Kidney capillary endothelial cell (primary cell): ENCODE results near the gene KXD1.
"Not testable (repeated sequence)": the region's sequence is repeated elsewhere in the genome, so short reads cannot be mapped to it uniquely, and the experiment has no call there.

Experiments
- DNase-seq: peaks from one replicate; pipeline ENCODE4 v3.0.0-alpha.2; 2018; ENCODE audit warnings: low spot score

Gene KXD1

DNA sequence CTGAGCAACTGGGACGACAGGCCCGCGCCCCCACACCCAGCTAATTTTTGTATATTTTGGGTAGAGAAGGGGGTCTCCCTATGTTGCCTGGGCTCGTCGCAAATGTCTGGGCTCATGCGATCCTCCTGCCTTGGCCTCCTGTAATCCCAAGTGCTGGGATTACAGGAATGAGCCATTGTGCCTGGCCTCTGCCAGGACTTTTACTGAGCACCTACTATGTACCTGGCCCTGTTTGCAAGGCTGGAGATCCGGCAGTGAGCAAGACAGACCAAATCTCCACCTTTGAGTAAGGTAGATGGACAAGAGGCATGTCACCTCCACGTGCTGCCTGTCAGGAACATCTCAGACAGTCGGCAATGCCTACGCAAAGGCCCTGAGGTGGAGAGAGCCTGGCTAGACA is 21.2 kb upstream of the KXD1 start:
- DNase-seq: no peak

- DNase-seq: no peak
Observed at GRCh38 chr19:18537431-18537830, 20.2 kb upstream of the KXD1 start.

GRCh38 chr19:18538115-18538514 is 19.6 kb upstream of the KXD1 start:
- DNase-seq: no peak

- DNase-seq: no peak
Observed at GRCh38 chr19:18539372-18539771, 18.3 kb upstream of the KXD1 start.

- not testable (repeated sequence) for DNase-seq
Observed at GRCh38 chr19:18540200-18540599, 17.5 kb upstream of the KXD1 start.

- DNase-seq: no peak
Observed at GRCh38 chr19:18541258-18541991, 16.2 kb upstream of the KXD1 start.

GRCh38 chr19:18541992-18542940 is 15.4 kb upstream of the KXD1 start:
- no peak for DNase-seq

GRCh38 chr19:18542941-18543813 is 14.5 kb upstream of the KXD1 start, which contains the start of gene FKBP8:
TSS of gene FKBP8 (minus strand) at chr19:18543573. CDS start at chr19:18541970, 1,603 bp downstream.
- peak; percentile 79 for DNase-seq

GRCh38 chr19:18543814-18544475 is 13.7 kb upstream of the KXD1 start:
- peak; percentile 59 for DNase-seq

DNA sequence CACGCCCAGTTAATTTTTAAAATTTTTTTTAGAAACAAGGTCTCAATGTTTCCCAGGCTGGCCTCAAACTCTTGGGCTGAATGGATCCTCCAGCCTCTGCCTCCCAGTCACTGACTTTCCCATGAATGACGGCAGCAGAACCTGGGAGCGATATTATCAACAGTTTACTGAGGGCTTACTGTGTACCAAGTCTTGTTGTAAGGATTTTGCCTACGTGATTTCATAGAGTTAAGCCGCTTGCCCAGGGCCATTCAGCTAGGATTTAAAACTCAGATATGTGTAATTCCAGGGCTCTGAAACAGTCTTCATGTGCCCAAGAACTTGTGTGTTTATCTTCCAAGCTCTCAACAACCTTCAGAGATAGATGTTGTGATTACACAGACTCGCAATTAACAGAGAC is 6.0 kb upstream of the KXD1 start:
- no peak for DNase-seq

DNA sequence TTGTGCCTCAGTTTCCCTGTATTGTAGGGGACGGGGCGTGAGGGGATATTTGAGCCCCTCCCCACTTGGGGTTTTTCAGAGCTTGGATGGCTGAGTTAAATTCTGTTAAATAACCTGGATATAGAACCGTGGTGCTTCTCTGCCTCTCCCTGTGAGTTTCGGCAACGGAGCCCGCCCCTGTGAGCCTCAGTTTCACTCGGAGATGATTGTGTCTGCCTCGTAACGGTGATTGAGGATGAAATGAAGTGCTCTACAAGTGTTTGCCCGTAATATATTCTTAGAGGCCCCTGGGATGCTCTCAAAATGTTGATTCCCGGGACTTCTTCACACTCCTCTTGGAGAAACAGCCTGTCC is 509 bp downstream of the KXD1 start:
- no peak for DNase-seq

- no peak for DNase-seq
Observed at GRCh38 chr19:18558604-18559003, 934 bp downstream of the KXD1 start.

GRCh38 chr19:18559685-18560084 is 2.0 kb downstream of the KXD1 start:
- no peak for DNase-seq

DNA sequence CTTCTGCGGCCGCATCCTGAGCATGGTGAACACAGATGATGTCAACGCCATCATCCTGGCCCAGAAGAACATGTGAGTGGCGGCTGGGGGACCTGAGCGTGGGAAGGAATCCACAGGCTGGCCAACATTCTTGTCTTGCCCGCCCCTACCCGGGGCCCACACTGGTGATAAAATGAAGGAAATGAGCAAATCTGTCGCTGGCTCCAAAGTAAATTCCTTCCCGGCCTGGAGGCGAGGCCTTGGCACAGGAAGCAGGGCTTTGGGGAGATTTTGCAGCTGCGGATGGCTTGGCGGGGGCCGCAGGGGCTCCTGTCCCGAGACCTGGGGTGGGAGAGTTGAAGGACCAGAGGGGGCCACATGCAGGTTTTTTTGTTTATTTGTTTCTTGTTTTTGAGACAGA is 4.4 kb downstream of the KXD1 start:
- DNase-seq: peak; percentile 62

GRCh38 chr19:18566953-18567352 is 9.3 kb downstream of the KXD1 start:
- no peak for DNase-seq

DNA sequence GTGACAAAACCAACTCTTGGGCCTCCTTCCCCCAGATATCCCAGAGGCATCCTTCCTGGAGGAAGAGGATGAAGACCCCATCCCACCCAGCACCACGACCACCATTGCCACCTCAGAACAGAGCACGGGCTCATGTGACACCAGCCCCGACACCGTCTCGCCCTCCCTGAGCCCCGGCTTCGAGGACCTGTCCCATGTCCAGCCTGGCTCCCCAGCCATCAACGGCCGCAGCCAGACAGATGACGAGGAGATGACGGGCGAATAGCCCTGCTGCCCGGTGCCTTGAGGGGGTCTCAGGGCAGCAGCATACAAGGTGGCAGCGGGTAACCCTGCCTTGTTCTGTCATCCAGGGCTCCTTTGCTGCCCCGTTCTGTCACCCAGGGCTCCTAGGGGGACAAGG is 10.7 kb downstream of the KXD1 start:
- no peak for DNase-seq

GRCh38 chr19:18571564-18572344 is 14.1 kb downstream of the KXD1 start, which contains the start of gene UBA52:
TSS of gene UBA52 (plus strand) at chr19:18571857. CDS start at chr19:18573301, 1,444 bp downstream.
- peak; percentile 97 for DNase-seq

GRCh38 chr19:18574691-18575291 is 17.1 kb downstream of the KXD1 start:
- DNase-seq: no peak

DNA sequence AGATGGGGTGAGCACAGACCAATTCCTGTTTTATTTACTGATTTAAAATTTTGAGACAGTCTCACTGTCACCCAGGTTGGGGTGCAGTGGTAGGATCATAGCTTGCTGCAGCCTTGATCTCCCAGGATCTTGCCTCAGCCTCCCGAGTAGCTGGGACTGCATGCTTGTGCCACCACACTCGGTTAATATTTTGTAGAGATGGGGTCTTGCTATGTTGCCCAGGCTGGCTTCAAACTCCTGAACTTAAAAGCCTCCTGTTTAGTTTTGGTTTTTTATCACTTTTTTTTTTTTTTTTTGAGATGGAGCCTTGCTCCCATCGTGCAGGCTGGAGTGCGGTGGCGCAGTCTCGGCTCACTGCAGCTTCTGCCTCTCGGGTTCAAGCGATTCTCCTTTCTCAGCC is 18.7 kb downstream of the KXD1 start:
- DNase-seq: no peak

DNA sequence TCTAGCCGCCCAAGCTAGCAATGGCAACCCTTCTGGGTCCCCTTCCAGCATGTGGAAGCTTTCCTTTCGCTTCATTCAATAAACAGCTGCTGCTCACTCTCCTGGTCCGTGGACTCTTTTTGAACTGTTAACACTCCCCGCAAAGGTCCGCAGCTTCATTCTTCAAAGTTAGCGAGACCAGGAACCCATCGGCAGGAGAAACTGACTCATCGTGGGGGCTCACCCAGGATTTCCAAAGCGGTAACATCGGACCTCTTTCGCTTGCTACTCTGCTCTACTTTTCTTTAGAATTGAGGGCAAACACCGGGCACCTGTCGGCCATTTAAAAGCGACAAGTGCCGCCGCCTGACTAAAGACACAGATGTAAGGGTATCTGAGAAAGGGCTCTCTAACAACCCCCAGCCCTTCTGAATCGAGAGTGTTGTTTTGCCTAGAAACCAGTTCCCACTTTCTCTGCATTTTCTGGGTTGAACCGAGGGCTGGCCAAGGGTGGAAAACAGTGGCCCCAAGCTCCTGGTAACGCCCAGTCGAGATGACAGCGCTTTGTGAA is 19.8 kb downstream of the KXD1 start:
- no peak for DNase-seq
